Measurements from ENCODE around the gene CACNA2D2.

DNA sequence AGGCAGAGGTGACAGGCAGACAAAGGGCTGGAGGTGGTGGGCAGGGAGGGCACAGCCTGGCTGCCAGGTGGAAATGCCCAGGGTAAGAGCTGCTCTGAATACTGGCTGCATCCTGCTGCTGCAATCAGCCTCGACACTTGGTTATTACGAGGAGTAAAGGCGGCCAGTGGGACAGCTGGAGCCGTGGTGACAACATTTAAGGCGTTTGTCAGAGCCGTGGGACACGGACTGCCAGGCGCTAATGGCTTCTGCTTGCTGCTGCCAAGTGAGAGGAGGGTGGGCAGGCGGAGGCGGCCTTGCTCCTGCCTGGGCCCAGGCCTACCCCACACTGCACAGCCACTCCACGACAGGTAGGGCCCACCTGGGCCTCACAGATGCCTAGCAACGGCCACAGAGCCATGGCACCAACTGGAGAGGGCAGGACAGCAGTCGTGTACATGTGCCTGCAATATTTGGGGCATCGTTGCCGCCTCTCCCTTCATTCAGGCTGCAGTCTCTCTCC is 94.9 kb downstream of the CACNA2D2 start:
- TF ChIP-seq, protein P1, sequence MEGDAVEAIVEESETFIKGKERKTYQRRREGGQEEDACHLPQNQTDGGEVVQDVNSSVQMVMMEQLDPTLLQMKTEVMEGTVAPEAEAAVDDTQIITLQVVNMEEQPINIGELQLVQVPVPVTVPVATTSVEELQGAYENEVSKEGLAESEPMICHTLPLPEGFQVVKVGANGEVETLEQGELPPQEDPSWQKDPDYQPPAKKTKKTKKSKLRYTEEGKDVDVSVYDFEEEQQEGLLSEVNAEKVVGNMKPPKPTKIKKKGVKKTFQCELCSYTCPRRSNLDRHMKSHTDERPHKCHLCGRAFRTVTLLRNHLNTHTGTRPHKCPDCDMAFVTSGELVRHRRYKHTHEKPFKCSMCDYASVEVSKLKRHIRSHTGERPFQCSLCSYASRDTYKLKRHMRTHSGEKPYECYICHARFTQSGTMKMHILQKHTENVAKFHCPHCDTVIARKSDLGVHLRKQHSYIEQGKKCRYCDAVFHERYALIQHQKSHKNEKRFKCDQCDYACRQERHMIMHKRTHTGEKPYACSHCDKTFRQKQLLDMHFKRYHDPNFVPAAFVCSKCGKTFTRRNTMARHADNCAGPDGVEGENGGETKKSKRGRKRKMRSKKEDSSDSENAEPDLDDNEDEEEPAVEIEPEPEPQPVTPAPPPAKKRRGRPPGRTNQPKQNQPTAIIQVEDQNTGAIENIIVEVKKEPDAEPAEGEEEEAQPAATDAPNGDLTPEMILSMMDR (conservative IDR thresholded peaks at IDR 0.05): no peak
- TF ChIP-seq EZH2 (IDR thresholded peaks at IDR 0.05; ENCODE audit: low read depth): no peak

Measured in PC-9 (cell line).